Astrocyte of the spinal cord (primary cell): Measurements from ENCODE around the gene SH2D2A.

Experiments
- DNase-seq: peaks from one replicate; pipeline ENCODE4 v3.0.0; 2011; ENCODE audit warnings: low read depth, low spot score
- H3K4me3 ChIP-seq: 2 replicates; pipeline ENCODE4 v1.5.1; 2011; ENCODE audit warnings: low read depth, mild to moderate bottlenecking, low read length, moderate library complexity
- CTCF ChIP-seq: IDR thresholded peaks from 2 replicates; pipeline ENCODE4 v1.5.1; 2012; ENCODE audit warnings: low read depth, mild to moderate bottlenecking, low read length, inconsistent platforms
- in situ Hi-C: cut with HindIII; loops from 2 replicates; pipeline ENCODE4 v1.10.0; 2017; ENCODE audit warnings: low sequenced_read_pairs

SH2D2A gene

GRCh38 chr1:156845055-156845952, 28.7 kb upstream of the SH2D2A start:
- TF ChIP-seq CTCF, result no peak
- H3K4me3 ChIP-seq, result no peak overlapping the region
- in situ Hi-C loops, result no loop called here
- no peak for DNase-seq

- TF ChIP-seq CTCF, result no peak
- in situ Hi-C loops, result no loop called here
- no peak overlapping the region for H3K4me3 ChIP-seq
- no peak for DNase-seq
Measured at GRCh38 chr1:156844638-156845037, 28.0 kb upstream of the SH2D2A start.

- no peak for DNase-seq
- no peak overlapping the region for H3K4me3 ChIP-seq
- no peak for TF ChIP-seq CTCF
- in situ Hi-C loops, result no loop called here
Measured at GRCh38 chr1:156844102-156844501, 27.5 kb upstream of the SH2D2A start.

GRCh38 chr1:156842618-156843300, 26.1 kb upstream of the SH2D2A start:
- no peak for TF ChIP-seq CTCF
- in situ Hi-C loops, result no loop called here
- no peak overlapping the region for H3K4me3 ChIP-seq
- no peak for DNase-seq

- DNase-seq, result no peak
- no peak for TF ChIP-seq CTCF
- in situ Hi-C loops, result no loop called here
- H3K4me3 ChIP-seq, result no peak overlapping the region
Measured at GRCh38 chr1:156841295-156841855, 24.7 kb upstream of the SH2D2A start.

- no peak overlapping the region for H3K4me3 ChIP-seq
- no peak for DNase-seq
- no peak for TF ChIP-seq CTCF
- in situ Hi-C loops, result no loop called here
Measured at GRCh38 chr1:156840898-156841279, 24.2 kb upstream of the SH2D2A start.
